Measurements from ENCODE around the gene CCDC17.

The CCDC17 gene

DNA sequence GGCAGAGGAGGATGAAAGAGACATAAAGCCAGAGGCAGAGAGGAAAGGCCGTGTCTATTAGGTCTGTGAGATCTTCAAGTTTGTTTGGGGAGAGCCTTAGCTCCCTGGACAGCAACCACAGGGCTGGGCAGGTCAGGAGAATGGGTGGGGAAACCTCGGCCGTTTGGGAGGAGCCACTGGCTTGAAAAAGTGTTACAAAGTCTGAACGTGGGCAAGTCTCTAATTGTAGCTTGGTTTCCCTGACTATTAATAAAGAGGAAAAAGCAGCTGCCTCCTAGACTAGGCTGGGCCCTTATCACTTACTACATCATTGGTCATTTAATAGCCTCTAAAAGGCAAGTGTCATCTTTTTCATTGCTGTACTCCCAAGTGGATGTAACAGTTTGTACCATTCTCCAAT is at the start of gene CCDC17:
Gene CCDC17 (minus strand): TSS at position 83 of the 400 bp plus-strand sequence. CDS start 145 bp downstream, outside the sequence.
- no peak for DNase-seq

DNA sequence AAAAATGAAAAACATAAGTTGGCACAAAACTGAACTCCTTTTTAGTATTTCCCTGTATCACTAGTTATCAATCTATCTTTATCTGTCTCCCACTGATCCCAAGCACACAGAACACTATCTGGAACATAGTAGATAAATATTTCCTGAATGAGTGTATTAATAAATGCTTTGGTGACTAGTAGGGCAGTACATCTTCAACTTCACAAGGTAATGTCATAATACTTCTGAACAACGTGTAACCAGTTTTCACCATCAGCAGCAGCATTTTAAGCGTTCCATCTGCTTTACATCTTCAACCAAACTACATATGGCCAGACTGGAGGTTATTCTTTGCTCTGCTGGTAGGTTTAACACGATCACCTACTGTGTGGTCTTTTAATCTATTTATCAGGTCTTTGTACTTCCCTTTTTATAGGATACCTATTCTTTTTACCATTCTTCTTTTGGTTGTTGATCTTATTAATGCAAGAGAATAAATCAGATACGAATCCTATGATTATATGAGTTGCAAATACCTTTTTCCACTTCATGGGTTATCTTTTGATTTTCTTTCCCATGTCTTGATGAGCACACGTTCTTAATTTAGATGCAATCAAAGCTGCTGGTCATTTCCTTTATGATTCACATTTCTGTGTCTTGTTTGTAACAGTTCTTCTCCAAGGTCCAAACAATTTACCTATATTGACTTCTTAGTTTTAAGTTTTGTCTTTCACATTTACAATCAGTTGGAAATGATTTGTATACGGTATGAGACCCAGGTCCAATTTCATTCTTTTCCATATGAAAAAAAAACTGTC is 46.2 kb upstream of the CCDC17 start:
- no peak for DNase-seq

DNA sequence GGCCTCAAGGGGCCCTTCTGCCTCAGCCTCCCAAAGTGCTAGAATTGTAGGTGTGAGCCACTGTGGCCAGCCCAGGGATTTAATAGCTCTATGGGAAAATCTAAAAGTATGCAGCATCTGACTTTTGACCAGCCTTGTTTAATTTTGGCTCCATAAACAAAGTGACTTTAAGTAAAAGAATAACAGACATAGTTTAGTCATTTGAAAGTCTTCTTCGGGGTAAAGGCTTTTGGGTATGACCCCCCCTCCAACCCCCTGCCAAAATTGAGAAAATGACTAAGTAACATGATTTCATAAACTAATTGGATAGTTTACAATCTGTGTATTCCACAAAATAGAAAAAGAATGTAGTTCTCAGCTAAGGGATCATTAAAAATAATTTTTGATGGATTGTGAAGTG is 45.5 kb upstream of the CCDC17 start:
- DNase-seq = no peak

DNA sequence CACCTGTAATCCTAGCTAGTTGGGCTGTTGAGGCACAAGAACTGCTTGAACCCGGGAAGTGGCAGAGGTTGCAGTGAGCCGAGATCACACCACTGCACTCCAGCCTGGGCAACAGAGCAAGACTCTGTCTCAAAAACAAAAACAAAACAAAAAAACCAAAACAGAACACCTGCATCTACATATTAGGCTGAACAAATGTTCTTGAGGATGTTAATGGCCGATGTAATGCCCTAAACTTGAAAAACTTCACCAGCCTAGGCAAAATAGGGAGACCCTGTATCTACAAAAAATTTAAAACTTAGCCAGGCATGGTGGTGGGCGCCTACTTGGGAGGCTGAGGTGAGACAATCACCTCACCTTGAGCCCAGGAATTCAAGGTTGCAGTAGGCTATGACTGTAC is 44.7 kb upstream of the CCDC17 start:
- DNase-seq = no peak

DNA sequence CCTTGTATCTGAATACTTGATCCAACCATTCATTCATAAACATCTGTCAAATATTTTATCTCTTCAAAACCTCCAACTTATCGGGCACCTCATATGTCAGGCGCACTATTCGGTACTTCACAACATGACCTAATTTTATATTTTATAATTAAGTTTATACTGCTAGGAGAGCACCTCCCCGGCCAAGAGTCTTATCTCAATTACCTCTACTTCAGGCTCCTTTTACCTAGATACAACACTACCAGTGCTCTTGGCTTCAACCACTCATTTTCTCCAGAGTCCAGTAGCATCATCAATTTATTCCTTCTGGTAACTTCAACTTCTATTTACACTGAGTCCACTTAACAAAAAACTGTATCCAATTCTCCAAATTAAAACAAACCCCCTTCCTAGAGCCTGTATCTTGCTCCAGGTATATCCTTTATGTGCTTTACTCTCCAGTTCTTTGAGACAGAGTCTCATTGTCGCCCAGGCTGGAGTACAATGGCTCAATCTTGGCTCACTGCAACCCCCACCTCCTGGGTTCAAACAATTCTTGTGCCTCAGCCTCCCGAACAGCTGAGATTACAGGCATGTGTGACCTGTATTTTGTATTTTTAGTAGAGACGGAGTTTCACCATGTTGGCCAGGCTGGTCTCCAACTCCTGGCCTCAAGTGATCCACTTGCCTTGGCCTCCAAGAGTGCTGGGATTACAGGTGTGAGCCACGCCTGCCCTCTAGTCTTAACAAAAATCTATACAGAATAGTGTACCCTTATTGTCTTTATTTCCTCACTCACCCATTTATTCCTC is 43.7 kb upstream of the CCDC17 start:
- no peak for DNase-seq

GRCh38 chr1:45666836-45667235 is 43.0 kb upstream of the CCDC17 start:
- no peak for DNase-seq

DNA sequence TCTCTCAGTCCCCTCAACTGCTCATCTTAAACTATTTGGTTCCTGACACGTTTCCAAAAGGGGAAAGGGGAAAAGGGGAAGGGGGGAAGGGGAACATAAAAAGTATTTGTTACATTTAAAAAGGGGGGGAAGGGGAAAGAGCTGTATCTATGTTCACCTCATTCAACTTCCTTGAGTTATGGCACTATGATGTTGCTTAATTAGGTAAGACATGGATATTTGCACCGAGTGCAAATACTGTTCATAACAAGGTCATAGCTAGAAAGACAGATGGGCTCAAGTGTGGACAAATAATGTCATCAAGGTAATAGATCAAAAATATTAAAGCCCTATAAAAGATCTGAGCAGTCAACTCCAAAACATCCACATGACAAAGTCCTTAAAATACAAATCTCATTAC is 36.5 kb upstream of the CCDC17 start:
- no peak for DNase-seq

DNA sequence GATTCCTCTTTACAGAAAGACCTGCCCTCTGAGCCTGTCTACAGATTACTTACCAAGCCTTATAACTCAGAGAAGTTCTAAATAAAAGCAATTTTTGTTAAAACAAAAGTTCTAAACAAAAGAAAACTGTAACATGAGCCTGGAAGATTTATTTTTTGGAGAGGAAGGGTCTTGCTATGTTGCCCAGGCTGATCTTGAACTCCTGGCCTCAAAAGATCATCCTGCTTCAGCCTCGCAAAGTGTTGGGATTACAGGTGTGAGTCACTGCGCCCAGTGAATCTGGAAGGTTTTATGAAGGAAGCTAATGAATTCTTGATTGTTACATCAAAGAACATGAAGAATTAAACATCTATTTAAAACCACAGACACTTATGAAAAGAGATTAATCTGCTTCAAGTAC is 35.4 kb upstream of the CCDC17 start:
- DNase-seq = no peak

- no peak for DNase-seq
Observed at GRCh38 chr1:45658171-45658570, 34.3 kb upstream of the CCDC17 start.

DNA sequence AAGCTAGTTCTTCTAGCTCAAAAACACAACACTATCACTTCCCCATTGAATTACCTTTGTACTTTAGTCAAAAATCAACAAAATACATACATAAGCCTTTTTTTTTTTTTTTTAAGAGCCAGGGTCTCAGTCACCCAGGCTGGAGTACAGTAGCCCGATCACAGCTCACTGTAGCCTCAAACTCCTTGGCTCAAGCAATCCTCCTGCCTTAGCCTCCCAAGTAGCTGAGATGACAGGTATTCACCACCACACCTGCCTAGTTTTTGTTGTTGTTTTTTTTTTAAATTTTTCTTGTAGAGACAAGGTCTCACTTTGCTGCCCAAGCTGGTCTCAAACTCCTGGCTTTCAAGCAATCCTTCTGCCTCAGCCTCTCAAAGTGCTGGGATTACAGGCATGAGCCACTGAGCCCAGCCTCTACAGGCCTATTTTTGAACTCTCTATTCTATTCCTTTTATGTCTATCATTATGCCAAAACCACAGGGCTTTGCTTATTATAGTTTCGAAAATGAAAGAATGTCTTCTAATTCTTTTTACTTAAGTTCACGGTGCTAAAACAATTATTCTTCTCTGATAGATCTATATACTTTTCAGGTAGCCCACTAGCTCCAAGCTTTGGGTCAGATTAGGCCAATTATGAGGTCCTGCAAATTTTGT is 32.8 kb upstream of the CCDC17 start:
- no peak for DNase-seq

- no peak for DNase-seq
Observed at GRCh38 chr1:45654540-45655280, 30.9 kb upstream of the CCDC17 start.

DNA sequence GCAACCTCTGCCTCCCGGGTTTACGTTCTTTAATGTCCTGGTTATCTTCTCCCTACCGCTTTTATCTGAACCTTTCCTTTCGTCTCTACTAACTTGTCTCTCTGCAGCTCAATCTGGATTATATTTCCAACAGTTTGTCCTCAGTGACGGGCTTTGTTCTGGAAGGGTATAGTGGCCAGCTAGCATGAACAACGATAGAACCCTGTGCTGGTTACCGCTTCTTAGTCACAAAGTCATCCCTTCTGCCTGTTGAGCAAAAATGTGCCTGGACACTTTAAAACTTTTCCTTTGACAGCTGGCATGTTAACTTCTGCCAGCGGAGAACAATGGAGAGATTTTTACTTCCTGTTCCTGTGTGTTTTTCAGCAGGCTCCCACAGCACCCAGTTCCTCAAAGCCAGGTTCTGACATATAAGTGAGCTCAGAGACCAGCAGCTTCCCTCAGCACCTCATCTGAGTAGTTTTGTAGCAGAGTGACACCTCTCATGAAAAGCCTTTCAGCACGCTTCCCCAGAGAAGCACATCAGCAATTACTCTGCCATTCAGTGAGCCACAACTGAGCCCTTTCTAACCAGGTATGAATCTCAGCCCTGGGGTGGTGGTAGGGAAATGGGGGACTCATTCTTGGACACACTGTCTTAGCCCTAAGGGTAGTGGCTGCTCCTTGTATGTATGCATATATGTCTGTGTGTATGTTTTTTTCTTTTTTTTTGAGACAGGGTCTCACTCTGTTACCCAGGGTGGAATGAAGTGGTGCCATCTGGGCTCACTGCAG is 23.6 kb upstream of the CCDC17 start:
- DNase-seq = no peak

DNA sequence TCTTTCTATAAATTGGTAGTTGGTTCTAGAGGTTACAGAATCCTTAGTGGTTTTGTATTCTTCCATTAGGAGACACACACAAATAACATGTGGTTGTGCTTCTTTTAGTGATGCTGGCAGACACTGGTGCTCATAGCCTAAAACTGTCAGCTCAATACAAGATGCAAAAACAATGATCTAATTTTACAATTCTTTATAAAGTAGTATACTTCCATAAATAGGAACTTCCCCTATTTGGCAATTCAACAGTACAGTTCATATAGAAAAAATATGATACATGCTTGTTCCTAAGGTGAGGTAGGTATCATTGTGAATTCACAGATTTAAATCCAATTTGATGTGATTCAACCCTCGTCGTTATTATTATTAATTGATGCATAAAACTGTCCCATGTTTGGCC is 20.8 kb upstream of the CCDC17 start:
- DNase-seq = no peak

- no peak for DNase-seq
Observed at GRCh38 chr1:45643978-45644377, 20.1 kb upstream of the CCDC17 start.

- no peak for DNase-seq
Observed at GRCh38 chr1:45643321-45643720, 19.5 kb upstream of the CCDC17 start.

GRCh38 chr1:45640293-45640692 is 16.4 kb upstream of the CCDC17 start:
- DNase-seq = no peak

- no peak for DNase-seq
Observed at GRCh38 chr1:45635211-45635610, 11.4 kb upstream of the CCDC17 start.

- DNase-seq = no peak
Observed at GRCh38 chr1:45630429-45630828, 6.6 kb upstream of the CCDC17 start.

DNA sequence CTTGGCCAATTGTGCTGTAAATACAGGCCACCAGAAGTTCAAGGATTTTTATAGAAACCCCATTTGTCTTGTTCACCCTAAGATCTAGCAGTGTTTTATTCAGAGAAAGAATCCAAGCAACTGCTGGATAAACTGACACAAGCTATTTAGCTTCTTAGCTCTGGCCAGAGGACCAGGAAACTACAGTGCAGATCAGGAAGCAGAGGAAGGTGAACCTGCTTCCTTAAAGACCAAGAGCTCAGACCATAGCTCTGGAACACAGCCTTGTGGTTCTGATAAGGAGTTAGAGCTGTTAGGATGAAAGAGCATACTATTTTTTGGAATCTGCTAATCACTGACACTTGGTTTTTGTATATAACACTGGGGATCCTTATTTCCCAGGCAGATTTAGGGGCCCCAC is 5.2 kb upstream of the CCDC17 start:
- no peak for DNase-seq

DNA sequence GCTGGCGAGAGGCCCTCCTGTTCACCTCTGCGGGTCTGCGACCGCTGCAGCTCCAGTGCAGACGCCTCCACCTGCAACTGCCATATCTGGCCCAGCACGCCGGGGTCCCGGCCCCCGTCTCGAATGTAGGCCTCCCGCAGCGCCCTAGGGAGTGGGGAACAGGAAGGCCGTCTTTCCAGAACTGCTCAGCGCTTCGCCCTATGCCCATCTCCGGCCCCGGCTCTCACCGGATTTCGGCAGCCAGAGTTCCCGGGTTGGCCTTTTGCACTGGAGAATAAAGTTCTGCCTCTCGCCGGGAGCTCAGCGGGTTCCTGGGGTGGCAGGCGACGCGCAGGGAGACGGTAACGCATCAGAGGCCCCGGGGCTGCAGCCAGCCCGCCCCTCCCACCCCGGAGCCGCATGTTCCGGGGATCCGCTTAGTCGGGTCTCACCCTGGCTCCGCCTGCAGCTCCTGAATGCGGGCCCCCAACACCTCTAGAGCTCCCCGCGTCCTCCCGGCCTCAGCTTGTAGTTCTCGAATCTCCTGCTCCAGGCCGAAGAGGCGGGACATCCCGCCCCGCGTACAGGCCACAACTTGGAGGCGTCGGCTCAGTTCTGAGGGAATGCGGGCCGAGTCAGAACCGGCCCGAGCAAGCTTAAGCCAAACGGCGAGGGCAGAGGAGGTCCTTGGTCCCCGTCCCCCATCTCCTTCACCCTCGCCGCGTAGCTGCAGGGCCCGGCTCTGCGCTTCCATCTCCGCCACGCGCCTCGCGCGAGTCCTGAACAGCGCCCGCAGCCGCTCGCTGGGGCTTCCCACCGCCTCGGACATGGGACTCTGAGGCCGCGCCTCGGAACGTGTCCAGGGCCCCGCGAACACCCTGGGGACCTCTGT is 1.1 kb downstream of the CCDC17 start:
- DNase-seq = no peak

GRCh38 chr1:45621895-45622523 is 1.8 kb downstream of the CCDC17 start:
- no peak for DNase-seq
